GM12892 (cell line): ENCODE data around the gene PARD3.
"Not testable (repeated sequence)": the region's sequence is repeated elsewhere in the genome, so short reads cannot be mapped to it uniquely, and the experiment has no call there.

ENCODE experiments used
- DNase-seq: peaks from one replicate; pipeline ENCODE4 v3.0.0; 2011; ENCODE audit not compliant: insufficient read length
- FAIRE-seq: peaks from 2 replicates; lab custom pipeline; 2011; peaks lifted over from hg19 to GRCh38; lab: Jason Lieb, UNC
- POLR2A ChIP-seq: IDR thresholded peaks from 2 replicates; pipeline ENCODE4 v1.6.1; 2011; ENCODE audit warnings: low read depth, low read length, control low read depth
- POLR2AphosphoS5 ChIP-seq: IDR thresholded peaks from 2 replicates; pipeline ENCODE4 v1.6.1; 2011; ENCODE audit warnings: low read depth, low read length, control low read depth
- TAF1 ChIP-seq: IDR thresholded peaks from 2 replicates; pipeline ENCODE4 v1.6.1; 2011; ENCODE audit warnings: low read depth, mild to moderate bottlenecking, control low read depth, low read length, borderline replicate concordance

PARD3 gene

GRCh38 chr10:34292194-34292565 lies 522.9 kb downstream of the PARD3 start:
- DNase-seq, result no peak
- TF ChIP-seq TAF1 (no peak), POLR2AphosphoS5 (no peak), POLR2A (no peak)
- no peak for FAIRE-seq

DNA sequence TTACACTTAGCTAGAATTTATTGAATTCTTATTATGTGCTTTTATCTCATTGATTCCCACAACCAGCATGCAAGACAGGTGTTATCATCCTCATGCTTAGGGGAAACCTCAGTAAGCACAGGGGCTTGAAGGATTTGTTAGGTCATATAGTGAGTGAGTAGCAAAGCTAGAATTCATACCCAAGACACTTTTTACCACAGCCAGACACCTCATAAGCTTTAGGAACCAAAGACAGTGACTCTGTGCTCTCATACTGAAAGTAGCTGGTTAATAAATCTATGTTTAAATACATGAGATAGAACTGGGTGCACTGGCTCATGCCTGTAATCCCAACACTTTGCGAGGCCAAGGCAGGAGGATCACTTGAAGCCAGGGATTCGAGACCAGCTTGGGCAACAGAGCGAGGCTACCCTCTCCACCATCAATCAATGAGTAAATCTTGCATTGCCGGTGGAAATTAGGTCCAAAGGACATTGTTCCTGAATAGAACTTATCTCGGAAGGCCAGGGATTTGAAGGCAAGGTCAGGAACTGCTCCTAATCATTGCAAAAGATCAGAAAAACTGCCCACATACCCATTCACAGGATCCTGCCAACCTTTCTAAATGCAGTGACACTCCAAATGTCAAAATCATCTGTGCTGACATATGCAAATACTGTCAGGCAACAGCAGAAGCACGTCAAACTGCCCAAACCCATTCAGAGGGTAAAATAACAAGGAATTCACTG lies 523.5 kb downstream of the PARD3 start:
- TF ChIP-seq TAF1, result no peak
- TF ChIP-seq POLR2AphosphoS5, result no peak
- TF ChIP-seq POLR2A, result no peak
- FAIRE-seq (no peak), DNase-seq (no peak)

GRCh38 chr10:34290412-34291081 lies 524.5 kb downstream of the PARD3 start:
- no peak for TF ChIP-seq POLR2AphosphoS5
- TF ChIP-seq TAF1, result no peak
- TF ChIP-seq POLR2A, result no peak
- FAIRE-seq (no peak), DNase-seq (no peak)

DNA sequence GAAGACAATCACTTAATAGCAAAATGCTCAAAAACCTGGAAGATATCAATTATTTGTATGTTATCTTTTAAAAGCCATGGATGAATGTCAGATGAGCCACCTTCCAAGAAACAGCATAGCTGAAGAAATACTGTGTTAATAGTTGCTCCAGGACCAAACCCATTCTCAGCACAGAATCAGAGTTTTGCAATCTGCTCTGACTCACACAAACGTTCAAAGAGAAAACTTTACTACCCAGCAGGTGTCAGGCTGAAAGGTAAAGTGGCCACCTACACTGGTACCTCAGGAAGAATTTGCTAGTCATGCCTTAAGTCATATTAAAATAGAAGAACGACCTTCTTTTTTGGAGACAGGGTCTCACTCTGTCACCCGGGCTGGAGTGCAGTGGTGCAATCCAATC lies 526.5 kb downstream of the PARD3 start:
- FAIRE-seq, result no peak
- DNase-seq, result no peak
- TF ChIP-seq POLR2A, result no peak
- TF ChIP-seq POLR2AphosphoS5, result no peak
- no peak for TF ChIP-seq TAF1

- FAIRE-seq (no peak), DNase-seq (no peak)
- TF ChIP-seq POLR2A (no peak), POLR2AphosphoS5 (no peak), TAF1 (no peak)
Measured at GRCh38 chr10:34286136-34286739, 528.9 kb downstream of the PARD3 start.

GRCh38 chr10:34281661-34282582 lies 533.2 kb downstream of the PARD3 start:
- FAIRE-seq (no peak), DNase-seq (no peak)
- TF ChIP-seq TAF1, result no peak

DNA sequence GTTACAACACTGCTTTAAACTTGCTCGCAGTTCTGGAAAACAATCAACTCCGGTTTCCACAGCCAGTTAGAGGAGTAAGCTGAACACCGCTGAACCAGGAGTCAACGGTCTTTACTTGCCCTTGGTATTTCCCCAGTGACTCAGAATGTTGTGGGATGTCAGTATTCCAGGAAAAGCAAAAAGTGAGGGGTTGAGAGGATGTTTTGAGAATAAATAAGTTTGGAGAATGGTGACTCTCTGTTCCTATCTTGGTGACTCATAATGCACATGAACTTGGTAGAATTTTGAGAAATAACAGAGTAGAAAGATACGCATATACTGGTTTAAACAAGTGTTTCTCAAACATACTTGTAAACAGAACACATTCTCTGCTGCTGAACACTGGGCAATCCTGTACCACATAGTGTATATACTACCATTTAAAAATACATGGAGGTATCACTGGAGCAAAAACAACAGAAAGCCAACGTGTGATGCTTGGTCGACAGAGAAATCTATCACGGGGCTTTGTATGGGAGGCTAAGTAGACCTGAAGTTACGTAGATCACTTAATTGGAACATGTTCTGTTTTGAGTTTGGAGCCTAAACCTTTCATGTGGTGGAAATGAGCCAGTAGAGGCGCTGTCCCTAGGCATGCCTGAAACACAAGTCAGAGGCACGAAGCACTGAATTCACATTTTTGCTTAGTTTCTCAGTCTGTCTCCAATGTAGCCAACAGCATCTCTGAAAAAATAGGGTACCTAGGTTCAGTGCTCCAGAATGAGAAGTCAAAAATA lies 534.3 kb downstream of the PARD3 start:
- TF ChIP-seq POLR2AphosphoS5 (no peak), TAF1 (no peak), POLR2A (no peak)
- FAIRE-seq, result no peak
- no peak for DNase-seq

DNA sequence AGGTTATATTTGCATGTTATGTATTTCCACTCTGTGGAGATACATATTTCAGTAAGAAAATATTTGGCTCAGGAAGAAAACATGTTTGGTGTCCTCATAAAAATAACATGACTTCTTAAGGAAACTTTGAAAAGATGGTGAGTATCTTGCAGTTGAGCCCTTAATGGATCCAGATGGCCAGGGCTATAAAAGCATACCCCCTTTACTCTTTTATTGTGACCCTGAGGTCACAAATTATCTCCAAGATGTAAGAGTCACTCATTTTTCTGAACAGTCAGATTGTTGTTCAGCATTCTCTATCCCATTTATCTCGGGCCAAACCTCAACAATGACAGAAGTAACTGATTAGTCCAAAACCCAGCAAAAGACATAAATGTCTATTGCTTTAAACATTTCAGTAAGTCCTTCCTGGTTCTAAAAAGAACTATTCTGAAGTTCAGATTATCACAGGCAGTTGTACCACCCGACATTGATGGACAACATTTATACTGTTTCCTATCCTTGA lies 539.4 kb downstream of the PARD3 start:
- TF ChIP-seq POLR2A (no peak), TAF1 (no peak), POLR2AphosphoS5 (no peak)
- DNase-seq (no peak), FAIRE-seq (no peak)

DNA sequence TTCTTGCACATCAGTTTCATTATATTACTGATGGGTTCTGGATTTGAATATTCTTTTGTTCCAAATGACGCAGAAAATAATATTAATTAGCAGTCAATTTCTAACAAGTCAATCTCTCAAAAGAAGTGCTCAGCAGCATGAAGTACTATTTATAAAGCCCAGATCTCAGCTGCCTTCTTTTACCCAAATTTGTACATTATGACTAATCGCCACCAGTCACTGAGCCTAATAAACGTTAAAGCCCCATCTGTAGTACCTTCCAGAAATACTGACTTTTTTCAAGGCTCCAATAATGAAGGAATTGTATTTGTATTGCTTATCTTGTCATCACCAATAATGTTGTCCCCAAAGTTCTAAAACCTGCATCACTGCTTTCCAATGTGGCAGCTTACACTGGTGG lies 540.2 kb downstream of the PARD3 start:
- DNase-seq (no peak), FAIRE-seq (no peak)
- TF ChIP-seq POLR2AphosphoS5 (no peak), TAF1 (no peak), POLR2A (no peak)

DNA sequence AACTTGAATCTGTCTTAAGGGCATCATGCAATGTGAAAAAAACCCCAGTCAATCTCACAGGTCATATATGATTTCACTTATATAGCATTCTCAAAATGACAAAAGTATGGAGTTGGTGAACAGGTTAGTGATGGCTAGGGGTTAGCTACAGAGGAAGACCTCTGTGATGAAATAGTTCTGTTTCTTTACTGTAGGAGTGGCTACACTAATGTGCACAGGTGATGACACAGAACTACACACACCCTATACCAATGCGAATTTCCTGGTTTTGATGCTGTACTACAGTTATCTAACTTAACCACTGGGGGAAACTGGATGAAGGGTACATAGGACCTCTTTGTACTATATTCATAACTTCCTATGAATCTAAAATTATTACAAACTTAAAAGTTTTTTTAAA lies 541.8 kb downstream of the PARD3 start:
- TF ChIP-seq POLR2A, result no peak
- no peak for TF ChIP-seq POLR2AphosphoS5
- TF ChIP-seq TAF1, result no peak
- no peak for DNase-seq
- no peak for FAIRE-seq

- no peak for FAIRE-seq
- no peak for DNase-seq
- TF ChIP-seq POLR2A (no peak), TAF1 (no peak), POLR2AphosphoS5 (no peak)
Measured at GRCh38 chr10:34272316-34272715, 542.8 kb downstream of the PARD3 start.

- not testable (repeated sequence) for FAIRE-seq, DNase-seq
Measured at GRCh38 chr10:34268410-34268809, 546.7 kb downstream of the PARD3 start.
